ENCODE measurements around the gene MUC21. TPM values are rescaled to one million over a fixed set of nuclear protein-coding genes. Genes with fewer than 3 reads are reported as not detected.
"Not testable (repeated sequence)": the region's sequence is repeated elsewhere in the genome, so short reads cannot be mapped to it uniquely, and the experiment has no call there.

MUC21 gene
- total RNA-seq, 6 experiments from 2014 or later, result 0.11 TPM; not detected in 5

DNA sequence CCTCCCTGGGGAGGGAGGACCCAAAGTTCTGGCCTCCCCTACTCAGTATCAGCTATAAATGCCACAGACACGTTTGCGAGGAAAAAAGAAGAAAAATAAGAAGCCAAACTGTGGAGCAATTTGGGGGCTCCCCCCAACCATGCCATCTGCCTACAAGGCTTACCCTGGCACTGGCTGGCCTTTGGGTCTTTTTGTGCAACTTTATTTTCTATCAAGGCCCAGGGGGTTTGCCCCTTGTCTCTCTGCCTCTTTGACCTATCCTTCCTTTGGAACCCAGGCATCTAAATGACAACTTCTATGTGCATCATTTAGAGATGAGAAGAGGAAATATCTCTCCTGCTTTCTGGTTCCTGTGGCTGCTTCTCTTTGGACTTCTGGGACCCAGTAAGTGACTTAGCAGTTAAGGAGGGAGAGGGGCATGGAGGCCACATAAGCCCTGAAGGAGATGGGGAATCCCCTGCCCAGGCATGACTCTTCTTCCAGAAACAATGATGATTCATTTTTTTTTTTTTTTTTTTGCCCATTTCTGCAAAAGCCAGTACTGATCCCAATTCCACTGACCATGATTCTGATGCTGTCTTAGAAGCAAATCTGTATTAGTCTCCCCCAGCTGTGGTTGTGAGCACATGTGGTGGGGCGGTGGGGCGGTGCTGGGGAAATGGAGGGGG lies 27.0 kb downstream of the MUC21 start, which contains the start of gene MUC22:
TSS of gene MUC22 (plus strand) at position 82 of the 668 bp plus-strand sequence. CDS start at position 315, 233 bp downstream.
- DNase-seq, result no peak
- intact Hi-C loops (cut with DNase I), result no loop called here
- no peaks in the 10 kb centered on the region for H3K9me3 ChIP-seq
- H3K4me1 ChIP-seq, result no peaks in the 10 kb centered on the region
- TF ChIP-seq POLR2A (IDR thresholded peaks at IDR 0.05), result no peak
- TF ChIP-seq, protein P1, sequence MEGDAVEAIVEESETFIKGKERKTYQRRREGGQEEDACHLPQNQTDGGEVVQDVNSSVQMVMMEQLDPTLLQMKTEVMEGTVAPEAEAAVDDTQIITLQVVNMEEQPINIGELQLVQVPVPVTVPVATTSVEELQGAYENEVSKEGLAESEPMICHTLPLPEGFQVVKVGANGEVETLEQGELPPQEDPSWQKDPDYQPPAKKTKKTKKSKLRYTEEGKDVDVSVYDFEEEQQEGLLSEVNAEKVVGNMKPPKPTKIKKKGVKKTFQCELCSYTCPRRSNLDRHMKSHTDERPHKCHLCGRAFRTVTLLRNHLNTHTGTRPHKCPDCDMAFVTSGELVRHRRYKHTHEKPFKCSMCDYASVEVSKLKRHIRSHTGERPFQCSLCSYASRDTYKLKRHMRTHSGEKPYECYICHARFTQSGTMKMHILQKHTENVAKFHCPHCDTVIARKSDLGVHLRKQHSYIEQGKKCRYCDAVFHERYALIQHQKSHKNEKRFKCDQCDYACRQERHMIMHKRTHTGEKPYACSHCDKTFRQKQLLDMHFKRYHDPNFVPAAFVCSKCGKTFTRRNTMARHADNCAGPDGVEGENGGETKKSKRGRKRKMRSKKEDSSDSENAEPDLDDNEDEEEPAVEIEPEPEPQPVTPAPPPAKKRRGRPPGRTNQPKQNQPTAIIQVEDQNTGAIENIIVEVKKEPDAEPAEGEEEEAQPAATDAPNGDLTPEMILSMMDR (IDR thresholded peaks at IDR 0.05), result no peak
- H3K27ac ChIP-seq, result no peak within 1 kb of the TSS
- H3K36me3 ChIP-seq, result no peaks in the 10 kb centered on the region
- ATAC-seq, result no peak
- no peaks in the 10 kb centered on the region for H3K27me3 ChIP-seq
- 57% methylated on average over 4 of the region's 4 CpGs for WGBS (ENCODE audit: insufficient coverage, low coverage, low lambda C conversion rate, missing lambda C conversion rate)
- H3K4me3 ChIP-seq, result no peak within 1 kb of the TSS

- DNase-seq (no peak), ATAC-seq (no peak)
- H3K36me3 ChIP-seq, result no peaks in the 10 kb centered on the region
- no peaks in the 10 kb centered on the region for H3K4me1 ChIP-seq
- no peaks in the 10 kb centered on the region for H3K27me3 ChIP-seq
- WGBS (ENCODE audit: insufficient coverage, low coverage, low lambda C conversion rate, missing lambda C conversion rate), result 28% methylated on average over 6 of the region's 6 CpGs
- no peaks in the 10 kb centered on the region for H3K9me3 ChIP-seq
- intact Hi-C loops (cut with DNase I), result no loop called here
- no peak overlapping the region for H3K27ac ChIP-seq
- no peak for TF ChIP-seq POLR2A (IDR thresholded peaks at IDR 0.05)
- TF ChIP-seq, protein P1 (IDR thresholded peaks at IDR 0.05), result no peak
- H3K4me3 ChIP-seq, result no peak overlapping the region
Measured at GRCh38 chr6:31011153-31011552, 27.6 kb downstream of the MUC21 start.

DNA sequence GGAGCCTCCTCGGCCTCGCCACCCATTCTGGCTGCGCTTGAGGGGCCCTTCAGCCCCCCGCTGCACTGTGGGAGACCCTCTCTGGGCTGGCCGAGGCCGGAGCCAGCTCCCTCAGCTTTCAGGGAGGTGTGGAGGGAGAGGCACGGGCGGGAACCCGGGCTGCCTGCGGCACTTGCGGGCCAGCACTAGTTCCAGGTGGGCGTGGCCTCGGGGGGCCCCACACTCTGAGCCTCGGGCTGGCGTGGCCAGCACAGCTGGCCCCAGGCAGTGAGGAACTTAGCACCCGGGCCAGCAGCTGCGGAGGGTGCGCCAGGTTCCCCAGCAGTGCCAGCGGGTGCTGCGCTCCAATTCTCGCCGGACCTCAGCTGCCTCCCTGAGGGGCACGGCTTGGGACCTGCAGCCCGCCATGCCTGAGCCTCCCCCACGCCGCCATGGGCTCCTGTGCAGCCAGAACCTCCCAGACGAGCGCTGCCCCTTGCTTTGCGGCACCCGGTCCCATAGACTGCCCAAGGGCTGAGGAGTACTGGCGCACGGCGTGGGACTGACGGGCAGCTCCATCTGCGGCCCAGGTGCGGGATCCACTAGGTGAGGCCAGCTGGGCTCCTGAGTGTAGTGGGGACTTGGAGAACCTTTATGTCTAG lies 33.3 kb downstream of the MUC21 start:
- intact Hi-C loops (cut with DNase I), result no loop called here
- H3K4me1 ChIP-seq, result no peaks in the 10 kb centered on the region
- DNase-seq (no peak), ATAC-seq (no peak)
- no peaks in the 10 kb centered on the region for H3K9me3 ChIP-seq
- no peak overlapping the region for H3K4me3 ChIP-seq
- TF ChIP-seq, protein P1 (IDR thresholded peaks at IDR 0.05), result no peak
- no peak for TF ChIP-seq POLR2A (IDR thresholded peaks at IDR 0.05)
- H3K36me3 ChIP-seq, result no peaks in the 10 kb centered on the region
- WGBS (ENCODE audit: insufficient coverage, low coverage, low lambda C conversion rate, missing lambda C conversion rate), result no CpG with 5 or more reads among the region's 36 CpGs
- no peaks in the 10 kb centered on the region for H3K27me3 ChIP-seq
- H3K27ac ChIP-seq, result no peak overlapping the region

GRCh38 chr6:31017436-31017835 lies 33.9 kb downstream of the MUC21 start:
- ATAC-seq; H3K9me3 ChIP-seq; H3K36me3 ChIP-seq; H3K27me3 ChIP-seq; H3K4me3 ChIP-seq; H3K4me1 ChIP-seq; DNase-seq; intact Hi-C loops (cut with DNase I); H3K27ac ChIP-seq: not testable (repeated sequence)
- WGBS (ENCODE audit: insufficient coverage, low coverage, low lambda C conversion rate, missing lambda C conversion rate), result 43% methylated on average over 1 of the region's 3 CpGs

DNA sequence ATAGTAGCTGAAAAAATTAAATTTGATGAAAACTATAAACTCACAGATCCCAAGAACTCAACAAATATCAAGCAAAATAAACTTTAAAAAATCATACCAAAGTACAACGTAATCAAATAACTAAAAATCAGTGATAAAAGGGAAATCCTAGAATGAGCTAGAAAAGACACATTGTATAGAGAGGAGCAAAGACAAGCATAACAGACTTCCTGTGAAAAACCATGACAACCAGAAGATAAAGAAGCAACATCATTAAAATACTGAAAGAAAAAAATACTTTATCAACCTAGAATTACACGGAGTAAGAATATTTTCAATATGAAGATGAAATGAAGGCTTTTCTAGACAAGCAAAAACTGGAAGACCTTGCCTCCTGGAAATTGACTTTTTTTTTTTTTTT lies 36.5 kb downstream of the MUC21 start:
- WGBS (ENCODE audit: insufficient coverage, low coverage, low lambda C conversion rate, missing lambda C conversion rate), result 60% methylated on average over 2 of the region's 2 CpGs
- no peaks in the 10 kb centered on the region for H3K27me3 ChIP-seq
- H3K4me1 ChIP-seq, result no peaks in the 10 kb centered on the region

GRCh38 chr6:31020631-31021255 lies 37.2 kb downstream of the MUC21 start:
- H3K4me1 ChIP-seq; H3K9me3 ChIP-seq; ATAC-seq; intact Hi-C loops (cut with DNase I); H3K27ac ChIP-seq; H3K27me3 ChIP-seq; H3K36me3 ChIP-seq; H3K4me3 ChIP-seq; DNase-seq: not testable (repeated sequence)
- 100% methylated on average over 1 of the region's 36 CpGs for WGBS (ENCODE audit: insufficient coverage, low coverage, low lambda C conversion rate, missing lambda C conversion rate)

More for the DNA sequence above, 36.5 kb downstream of the MUC21 start:
- intact Hi-C loops (cut with DNase I), result no loop called here
- Histone ChIP-seq H3K27ac (no peak overlapping the region), H3K4me3 (no peak overlapping the region), H3K36me3 (no peaks in the 10 kb centered on the region), H3K9me3 (no peaks in the 10 kb centered on the region)
- DNase-seq (no peak), ATAC-seq (no peak)
- TF ChIP-seq, protein P1 (IDR thresholded peaks at IDR 0.05), result no peak
- no peak for TF ChIP-seq POLR2A (IDR thresholded peaks at IDR 0.05)

- DNase-seq; H3K9me3 ChIP-seq; intact Hi-C loops (cut with DNase I); H3K4me1 ChIP-seq; ATAC-seq; H3K27me3 ChIP-seq; H3K4me3 ChIP-seq; H3K27ac ChIP-seq; H3K36me3 ChIP-seq: not testable (repeated sequence)
- 67% methylated on average over 15 of the region's 15 CpGs for WGBS (ENCODE audit: insufficient coverage, low coverage, low lambda C conversion rate, missing lambda C conversion rate)
Measured at GRCh38 chr6:31021705-31022531, 38.4 kb downstream of the MUC21 start.
